ENCODE measurements around the gene ZNF506. TPM values are rescaled to one million over a fixed set of nuclear protein-coding genes. Genes with fewer than 3 reads are reported as not detected.

The ZNF506 gene
- total RNA-seq, 1 experiment from 2014 or later = 0.42 TPM

GRCh38 chr19:19746286-19747213 lies 75.0 kb downstream of the ZNF506 start:
- intact Hi-C loops (cut with micrococcal nuclease) = no loop called here
- no peaks in the 10 kb centered on the region for H3K36me3 ChIP-seq (ENCODE audit: control insufficient read depth in 1 of 2, insufficient read depth in 2 of 2, low read length in 2 of 2)
- no peak for DNase-seq (ENCODE audit: low read depth, low spot score)
- no peaks in the 10 kb centered on the region for H3K9me3 ChIP-seq (ENCODE audit: control insufficient read depth in 1 of 2, insufficient read depth in 1 of 2, low read depth in 1 of 2, low read length in 2 of 2)
- no peak overlapping the region for H2AFZ ChIP-seq (ENCODE audit: low read depth, low read length, poor library complexity, severe bottlenecking)
- H3K9me2 ChIP-seq (ENCODE audit: insufficient read depth) = no peaks in the 10 kb centered on the region
- H3K4me2 ChIP-seq (ENCODE audit: low read length) = no peak overlapping the region
- H3K4me3 ChIP-seq (replicated peaks in 1 of 2; ENCODE audit: low read depth in 1 of 2, low read length in 2 of 2) = no peak overlapping the region
- H3K4me1 ChIP-seq (ENCODE audit: control insufficient read depth in 1 of 2, insufficient read depth in 2 of 2, low read length in 2 of 2) = no peaks in the 10 kb centered on the region
- no peaks in the 10 kb centered on the region for H4K20me1 ChIP-seq (ENCODE audit: insufficient read depth)
- no peak overlapping the region for H3K27ac ChIP-seq (ENCODE audit: low read depth, low read length)
- no TSS peak for BruUV-seq (replicated peaks)
- no peak for TF ChIP-seq SRF (IDR thresholded peaks at IDR 0.05; ENCODE audit: low read depth)
- TF ChIP-seq CBX3 (IDR thresholded peaks at IDR 0.05; ENCODE audit: low read depth) = no peak
- TF ChIP-seq TCF7L2 (IDR thresholded peaks at IDR 0.05; ENCODE audit: borderline replicate concordance, extremely low read depth, insufficient read depth, insufficient read length) = no peak
- no peak for TF ChIP-seq EZH2phosphoT487 (IDR thresholded peaks at IDR 0.05; ENCODE audit: borderline replicate concordance)
- no peak for TF ChIP-seq YY1 (IDR thresholded peaks at IDR 0.05; ENCODE audit: extremely low read depth, insufficient replicate concordance, low read depth, low read length)
- no peaks in the 10 kb centered on the region for H3K27me3 ChIP-seq (ENCODE audit: insufficient read depth, low read length)
- no peaks in the 10 kb centered on the region for H3K79me2 ChIP-seq (ENCODE audit: insufficient read depth, low read length)
- CTCF ChIA-PET = no interaction called here
- RAD21 ChIA-PET (ENCODE audit: low non-redundant PET in 1 of 2, low total read pairs in 2 of 2, uncharacterized antibody in 2 of 2, unreplicated experiment in 2 of 2) = no interaction called here
- no peak for ATAC-seq
- POLR2A ChIA-PET = no interaction called here
- no peak overlapping the region for H3K9ac ChIP-seq (ENCODE audit: low read length)

GRCh38 chr19:19745496-19746285 lies 75.9 kb downstream of the ZNF506 start:
- Histone ChIP-seq H3K36me3 (ENCODE audit: control insufficient read depth in 1 of 2, insufficient read depth in 2 of 2, low read length in 2 of 2) (no peaks in the 10 kb centered on the region), H3K27ac (ENCODE audit: low read depth, low read length) (no peak overlapping the region), H3K9ac (ENCODE audit: low read length) (no peak overlapping the region), H3K4me3 (replicated peaks in 1 of 2; ENCODE audit: low read depth in 1 of 2, low read length in 2 of 2) (no peak overlapping the region), H3K9me2 (ENCODE audit: insufficient read depth) (no peaks in the 10 kb centered on the region), H2AFZ (ENCODE audit: low read depth, low read length, poor library complexity, severe bottlenecking) (no peak overlapping the region), H3K27me3 (ENCODE audit: insufficient read depth, low read length) (no peaks in the 10 kb centered on the region), H3K4me2 (ENCODE audit: low read length) (no peak overlapping the region), H4K20me1 (ENCODE audit: insufficient read depth) (no peaks in the 10 kb centered on the region), H3K79me2 (ENCODE audit: insufficient read depth, low read length) (no peaks in the 10 kb centered on the region), H3K4me1 (ENCODE audit: control insufficient read depth in 1 of 2, insufficient read depth in 2 of 2, low read length in 2 of 2) (no peaks in the 10 kb centered on the region), H3K9me3 (ENCODE audit: control insufficient read depth in 1 of 2, insufficient read depth in 1 of 2, low read depth in 1 of 2, low read length in 2 of 2) (no peaks in the 10 kb centered on the region)
- BruUV-seq (replicated peaks) = no TSS peak
- ChIA-PET RAD21 (ENCODE audit: low non-redundant PET in 1 of 2, low total read pairs in 2 of 2, uncharacterized antibody in 2 of 2, unreplicated experiment in 2 of 2) (no interaction called here), POLR2A (no interaction called here), CTCF (no interaction called here)
- DNase-seq (ENCODE audit: low read depth, low spot score) = no peak
- TF ChIP-seq SRF (IDR thresholded peaks at IDR 0.05; ENCODE audit: low read depth) (no peak), ZBTB33 (IDR thresholded peaks at IDR 0.05; ENCODE audit: extremely low read depth, insufficient replicate concordance, low read length) (no peak), ZFX (IDR thresholded peaks at IDR 0.05) (no peak)
- intact Hi-C loops (cut with micrococcal nuclease) = no loop called here
- ATAC-seq = 0 out of 2 replicates have a peak, but pooled peaks have one; percentile 11
